Activated T-cell treated with anti-CD3 and anti-CD28 coated beads for 24 hours (primary cell): ENCODE data around the gene TRHDE.

Source experiments
- DNase-seq: peaks from one replicate; pipeline ENCODE4 v3.0.0-alpha.2; 2020; ENCODE audit warnings: low read depth

TRHDE gene, protein sequence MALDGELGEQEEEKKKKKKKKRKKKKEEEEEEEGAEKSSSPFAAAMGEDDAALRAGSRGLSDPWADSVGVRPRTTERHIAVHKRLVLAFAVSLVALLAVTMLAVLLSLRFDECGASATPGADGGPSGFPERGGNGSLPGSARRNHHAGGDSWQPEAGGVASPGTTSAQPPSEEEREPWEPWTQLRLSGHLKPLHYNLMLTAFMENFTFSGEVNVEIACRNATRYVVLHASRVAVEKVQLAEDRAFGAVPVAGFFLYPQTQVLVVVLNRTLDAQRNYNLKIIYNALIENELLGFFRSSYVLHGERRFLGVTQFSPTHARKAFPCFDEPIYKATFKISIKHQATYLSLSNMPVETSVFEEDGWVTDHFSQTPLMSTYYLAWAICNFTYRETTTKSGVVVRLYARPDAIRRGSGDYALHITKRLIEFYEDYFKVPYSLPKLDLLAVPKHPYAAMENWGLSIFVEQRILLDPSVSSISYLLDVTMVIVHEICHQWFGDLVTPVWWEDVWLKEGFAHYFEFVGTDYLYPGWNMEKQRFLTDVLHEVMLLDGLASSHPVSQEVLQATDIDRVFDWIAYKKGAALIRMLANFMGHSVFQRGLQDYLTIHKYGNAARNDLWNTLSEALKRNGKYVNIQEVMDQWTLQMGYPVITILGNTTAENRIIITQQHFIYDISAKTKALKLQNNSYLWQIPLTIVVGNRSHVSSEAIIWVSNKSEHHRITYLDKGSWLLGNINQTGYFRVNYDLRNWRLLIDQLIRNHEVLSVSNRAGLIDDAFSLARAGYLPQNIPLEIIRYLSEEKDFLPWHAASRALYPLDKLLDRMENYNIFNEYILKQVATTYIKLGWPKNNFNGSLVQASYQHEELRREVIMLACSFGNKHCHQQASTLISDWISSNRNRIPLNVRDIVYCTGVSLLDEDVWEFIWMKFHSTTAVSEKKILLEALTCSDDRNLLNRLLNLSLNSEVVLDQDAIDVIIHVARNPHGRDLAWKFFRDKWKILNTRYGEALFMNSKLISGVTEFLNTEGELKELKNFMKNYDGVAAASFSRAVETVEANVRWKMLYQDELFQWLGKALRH

DNA sequence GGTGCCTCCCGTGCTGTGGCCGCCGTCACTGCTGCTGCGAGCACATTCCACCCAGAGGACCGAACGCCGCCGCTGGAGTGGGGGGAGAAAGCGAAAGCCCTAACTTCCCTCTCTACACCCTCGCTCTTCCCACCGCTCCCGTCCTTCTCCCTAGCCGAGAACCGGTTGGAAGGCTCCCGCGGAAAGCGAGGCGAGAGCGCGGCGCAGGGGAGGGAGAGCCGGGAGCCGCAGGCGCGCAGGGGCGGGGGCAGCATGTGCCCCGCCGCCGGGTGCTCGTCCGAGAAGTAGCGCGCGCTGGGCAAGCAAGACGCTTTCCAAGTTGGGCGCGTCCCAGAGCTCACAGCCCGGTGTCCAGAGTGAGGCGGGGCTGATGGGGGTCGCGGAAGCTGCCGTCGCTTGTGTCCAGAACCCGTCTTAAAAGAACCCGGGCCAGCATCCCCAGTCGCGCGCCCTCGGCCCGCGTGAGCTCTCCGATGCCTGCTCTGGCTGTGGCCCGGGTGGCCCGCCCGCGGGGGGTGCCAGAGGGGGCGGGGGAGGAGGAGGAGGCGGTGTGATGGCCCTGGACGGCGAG, at the start of gene TRHDE:
TSS of gene TRHDE (plus strand) at position 280 of the 571 bp plus-strand sequence. CDS start at position 554, 274 bp downstream.
- no peak for DNase-seq

DNA sequence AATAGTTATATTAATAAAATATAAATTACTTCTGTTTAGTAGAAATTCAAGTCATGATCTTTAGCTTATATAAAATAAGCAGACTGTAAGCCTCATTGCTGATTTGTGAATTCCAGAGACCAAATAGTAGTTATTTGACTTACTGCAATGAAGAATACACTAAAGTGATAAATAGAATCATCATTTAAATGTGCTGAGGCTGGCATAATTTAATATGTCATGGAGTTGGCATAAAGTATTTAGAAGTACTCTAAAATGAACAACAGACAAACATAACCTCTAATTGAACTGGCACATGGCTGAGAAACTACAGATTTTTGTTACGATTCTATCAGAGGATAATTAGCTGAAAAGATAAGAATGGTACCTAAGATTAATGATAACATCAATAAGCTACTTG, 45.7 kb upstream of the TRHDE start:
- DNase-seq = no peak

DNA sequence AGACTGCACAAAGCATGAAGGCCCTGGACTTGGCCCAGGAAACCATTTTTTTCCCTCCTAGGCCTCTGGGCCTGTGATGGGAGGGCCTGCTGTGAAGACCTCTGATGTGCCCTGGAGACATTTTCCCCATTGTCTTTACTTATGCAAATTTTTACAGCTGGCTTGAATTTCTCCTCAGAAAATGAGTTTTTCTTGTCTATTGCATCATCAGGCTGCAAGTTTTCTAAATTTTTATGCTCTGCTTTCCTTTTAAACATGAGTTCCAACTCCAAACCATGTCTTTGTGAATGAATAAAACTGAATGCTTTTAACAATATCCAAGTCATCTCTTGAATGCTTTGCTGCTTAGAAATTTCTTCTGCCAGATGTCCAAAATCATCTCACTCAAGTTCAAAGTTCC, 43.7 kb upstream of the TRHDE start:
- DNase-seq = no peak

- DNase-seq = no peak
Measured at GRCh38 chr12:72230589-72230988, 41.6 kb upstream of the TRHDE start.

- DNase-seq = no peak
Measured at GRCh38 chr12:72234886-72235285, 37.3 kb upstream of the TRHDE start.

DNA sequence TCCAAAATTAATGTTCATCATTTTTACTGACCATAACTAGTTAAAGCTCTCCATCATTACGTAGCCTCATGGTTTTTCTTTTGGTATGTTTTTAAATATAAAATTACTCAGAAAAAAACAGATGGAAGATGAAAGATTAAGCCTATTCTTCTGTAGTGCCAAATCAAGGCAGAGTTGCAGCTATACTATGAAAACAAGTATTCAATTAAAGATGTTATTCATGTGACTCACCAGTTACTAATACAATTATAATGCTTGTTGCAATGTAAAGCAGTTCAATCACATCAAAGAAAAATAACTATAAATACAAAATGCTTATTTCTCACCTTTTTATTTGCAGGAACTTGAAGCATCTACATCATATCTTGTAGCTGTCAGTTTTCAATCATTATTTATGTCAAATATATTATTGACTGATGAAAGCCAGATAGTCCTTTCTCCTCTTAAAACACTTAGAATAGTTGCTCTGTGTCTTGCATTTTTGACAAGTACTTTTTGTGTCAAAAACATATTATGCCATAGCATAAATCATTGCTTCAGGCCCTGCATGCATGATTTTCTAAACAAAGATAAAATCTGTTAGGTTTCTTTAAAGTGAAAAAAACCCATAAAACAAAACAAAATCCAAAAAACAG, 36.0 kb upstream of the TRHDE start:
- DNase-seq = no peak

- DNase-seq = no peak
Measured at GRCh38 chr12:72241552-72241951, 30.6 kb upstream of the TRHDE start.

- no peak for DNase-seq
Measured at GRCh38 chr12:72242946-72243345, 29.2 kb upstream of the TRHDE start.

DNA sequence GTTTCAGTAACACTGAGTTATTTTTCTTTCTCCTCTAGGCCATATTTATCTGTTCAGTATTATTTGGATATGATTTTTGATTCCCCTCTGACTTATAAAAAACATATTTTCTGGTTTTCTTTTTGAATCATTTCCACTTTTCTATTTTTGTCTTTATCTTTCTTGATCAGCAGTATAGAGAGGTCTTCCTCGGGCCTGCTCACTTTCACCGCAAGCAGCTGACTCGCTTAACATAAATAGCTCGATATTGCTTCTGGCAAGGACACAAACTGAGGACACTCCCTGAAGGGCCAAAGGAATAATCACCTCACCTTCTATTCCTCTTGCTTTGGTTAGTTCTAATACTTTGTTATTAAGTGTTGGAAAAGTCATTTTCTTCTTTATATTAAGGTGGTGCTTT, 25.8 kb upstream of the TRHDE start:
- no peak for DNase-seq

GRCh38 chr12:72250346-72250745, 21.8 kb upstream of the TRHDE start:
- DNase-seq = no peak

DNA sequence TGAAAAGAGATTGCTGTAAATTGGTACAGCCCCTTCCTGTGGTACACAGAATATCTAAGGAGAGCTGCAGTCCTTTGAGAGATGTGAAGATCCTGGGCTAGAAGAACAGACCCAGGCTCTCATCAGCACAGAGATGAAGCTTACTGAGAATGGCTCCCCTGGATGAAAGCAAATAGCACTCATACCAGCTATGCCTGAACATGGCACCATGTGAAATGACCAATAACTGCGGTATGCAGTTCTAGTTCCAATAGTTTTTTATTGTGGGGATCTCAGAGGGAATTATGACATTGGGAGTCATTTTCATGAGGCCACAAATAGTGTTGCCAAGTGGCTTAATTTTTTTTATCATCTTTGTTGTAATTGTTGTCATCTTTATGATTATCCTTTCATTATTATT, 15.4 kb upstream of the TRHDE start:
- DNase-seq = no peak

DNA sequence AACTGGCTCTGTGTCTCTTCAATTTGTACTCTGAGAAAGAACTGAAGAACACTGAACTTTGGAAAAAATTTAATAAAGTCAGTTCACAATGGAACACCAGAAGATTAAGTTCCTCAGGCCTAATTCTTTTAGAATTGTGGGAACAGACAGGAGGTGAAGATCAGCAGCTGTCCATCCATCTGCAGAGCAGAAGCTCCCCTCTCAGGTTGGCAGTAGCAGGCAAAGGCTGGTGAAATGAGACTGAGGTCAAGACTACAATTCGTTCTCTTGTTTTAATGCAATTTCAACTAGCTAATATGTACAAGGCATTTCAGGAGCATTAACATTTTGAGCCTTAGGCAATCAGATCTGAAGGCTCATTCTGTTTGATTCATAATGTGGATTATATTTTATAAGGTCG, 10.3 kb upstream of the TRHDE start:
- DNase-seq = no peak

- DNase-seq = no peak
Measured at GRCh38 chr12:72264548-72265175, 7.5 kb upstream of the TRHDE start.

- DNase-seq = no peak
Measured at GRCh38 chr12:72267974-72268373, 4.2 kb upstream of the TRHDE start.

- no peak for DNase-seq
Measured at GRCh38 chr12:72268386-72268785, 3.8 kb upstream of the TRHDE start.

DNA sequence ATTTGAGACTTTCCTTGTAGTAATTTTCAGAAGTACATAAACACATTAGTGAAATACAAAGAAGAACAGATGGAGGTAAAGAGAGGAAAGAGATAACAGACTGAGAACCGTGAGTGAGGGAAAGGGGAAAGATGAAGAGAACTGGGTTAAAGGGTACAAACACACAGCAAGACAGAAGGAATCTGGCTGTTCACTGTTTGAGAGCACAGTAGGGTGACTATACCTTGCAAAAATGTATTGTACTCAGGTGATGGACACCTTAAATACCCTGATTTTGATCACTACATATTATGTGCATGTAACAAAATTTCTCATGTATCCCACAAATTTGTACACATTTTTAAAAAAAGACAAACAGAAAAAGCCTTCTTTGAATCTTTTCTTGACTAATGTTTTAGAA, 2.7 kb upstream of the TRHDE start:
- no peak for DNase-seq

GRCh38 chr12:72270246-72270645, 1.9 kb upstream of the TRHDE start:
- no peak for DNase-seq

DNA sequence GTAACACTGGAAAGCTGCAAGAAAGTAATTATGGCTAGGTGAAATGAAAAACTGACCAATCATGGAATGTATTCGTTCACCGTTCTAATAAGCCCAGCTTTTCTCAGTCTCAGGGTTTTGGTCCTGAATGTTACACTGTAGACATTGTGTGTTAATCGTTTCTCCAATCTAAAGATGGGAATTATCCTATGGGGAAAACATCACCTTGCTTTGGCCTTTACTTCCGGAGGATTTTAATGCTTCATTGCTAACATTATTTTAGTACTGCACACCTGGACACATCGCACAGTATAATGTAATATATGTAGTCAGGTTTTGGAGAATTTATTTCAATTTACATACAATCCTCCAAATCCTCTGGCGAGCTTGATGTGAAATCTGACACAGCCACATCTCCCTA, 1.2 kb upstream of the TRHDE start:
- no peak for DNase-seq

DNA sequence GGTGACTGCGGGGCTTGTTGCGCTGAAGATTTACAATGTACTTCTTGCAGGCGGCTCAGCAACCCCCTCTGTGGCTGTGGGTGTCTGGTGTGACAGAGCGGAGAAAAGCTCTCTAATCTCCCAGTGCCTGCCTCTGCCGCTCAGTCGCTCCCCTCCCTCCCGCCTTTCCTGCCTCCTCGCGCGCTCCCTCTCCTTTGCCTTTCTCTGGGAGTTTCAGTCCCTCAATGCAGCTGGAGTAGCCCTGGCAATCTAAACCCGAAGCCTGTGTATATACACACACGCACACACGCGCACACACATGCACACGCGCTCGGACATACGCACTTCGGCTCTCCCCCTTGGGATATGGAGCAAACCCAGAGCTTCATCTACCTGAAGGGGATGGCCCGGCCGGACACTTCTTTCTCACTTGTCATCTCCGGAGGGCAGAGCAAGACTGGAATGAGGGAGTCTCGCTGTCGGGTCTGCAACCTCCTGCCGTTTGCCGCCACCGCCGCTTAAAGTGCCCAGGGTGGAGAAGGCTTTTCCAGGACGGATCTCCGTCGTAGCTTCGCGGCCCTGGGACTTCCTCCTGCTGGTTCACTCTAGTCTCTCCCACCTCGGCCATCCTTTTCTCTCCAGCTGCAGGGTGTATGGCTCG, 599 bp upstream of the TRHDE start:
- DNase-seq = no peak

DNA sequence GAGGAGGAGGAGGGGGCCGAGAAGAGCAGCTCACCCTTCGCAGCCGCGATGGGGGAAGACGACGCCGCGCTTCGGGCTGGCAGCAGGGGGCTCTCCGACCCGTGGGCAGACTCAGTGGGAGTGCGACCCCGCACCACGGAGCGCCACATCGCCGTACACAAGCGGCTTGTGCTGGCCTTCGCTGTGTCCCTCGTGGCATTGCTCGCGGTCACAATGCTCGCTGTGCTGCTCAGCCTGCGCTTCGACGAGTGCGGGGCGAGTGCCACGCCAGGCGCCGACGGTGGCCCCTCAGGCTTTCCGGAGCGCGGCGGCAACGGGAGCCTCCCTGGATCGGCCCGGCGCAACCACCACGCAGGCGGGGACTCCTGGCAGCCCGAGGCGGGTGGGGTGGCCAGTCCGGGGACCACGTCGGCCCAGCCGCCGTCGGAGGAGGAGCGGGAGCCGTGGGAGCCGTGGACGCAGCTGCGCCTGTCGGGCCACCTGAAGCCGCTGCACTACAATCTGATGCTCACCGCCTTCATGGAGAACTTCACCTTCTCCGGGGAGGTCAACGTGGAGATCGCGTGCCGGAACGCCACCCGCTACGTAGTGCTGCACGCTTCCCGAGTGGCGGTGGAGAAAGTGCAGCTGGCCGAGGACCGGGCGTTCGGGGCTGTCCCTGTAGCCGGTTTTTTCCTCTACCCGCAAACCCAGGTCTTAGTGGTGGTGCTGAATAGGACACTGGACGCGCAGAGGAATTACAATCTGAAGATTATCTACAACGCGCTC, 745 bp downstream of the TRHDE start:
- no peak for DNase-seq
